Hematopoietic multipotent progenitor cell treated with erythropoietin and hydrocortisone succinate and interleukin-3 and kit ligand, for 15 days (in vitro differentiated cells): ENCODE measurements around the gene USB1.
A peak's percentile ranks its signal among the peaks of the same experiment; 100 is the strongest.

ENCODE experiments used
- DNase-seq: peaks from one replicate; pipeline ENCODE4 v3.0.0-alpha.2; 2015; ENCODE audit warnings: low spot score

Gene USB1, protein sequence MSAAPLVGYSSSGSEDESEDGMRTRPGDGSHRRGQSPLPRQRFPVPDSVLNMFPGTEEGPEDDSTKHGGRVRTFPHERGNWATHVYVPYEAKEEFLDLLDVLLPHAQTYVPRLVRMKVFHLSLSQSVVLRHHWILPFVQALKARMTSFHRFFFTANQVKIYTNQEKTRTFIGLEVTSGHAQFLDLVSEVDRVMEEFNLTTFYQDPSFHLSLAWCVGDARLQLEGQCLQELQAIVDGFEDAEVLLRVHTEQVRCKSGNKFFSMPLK

DNA sequence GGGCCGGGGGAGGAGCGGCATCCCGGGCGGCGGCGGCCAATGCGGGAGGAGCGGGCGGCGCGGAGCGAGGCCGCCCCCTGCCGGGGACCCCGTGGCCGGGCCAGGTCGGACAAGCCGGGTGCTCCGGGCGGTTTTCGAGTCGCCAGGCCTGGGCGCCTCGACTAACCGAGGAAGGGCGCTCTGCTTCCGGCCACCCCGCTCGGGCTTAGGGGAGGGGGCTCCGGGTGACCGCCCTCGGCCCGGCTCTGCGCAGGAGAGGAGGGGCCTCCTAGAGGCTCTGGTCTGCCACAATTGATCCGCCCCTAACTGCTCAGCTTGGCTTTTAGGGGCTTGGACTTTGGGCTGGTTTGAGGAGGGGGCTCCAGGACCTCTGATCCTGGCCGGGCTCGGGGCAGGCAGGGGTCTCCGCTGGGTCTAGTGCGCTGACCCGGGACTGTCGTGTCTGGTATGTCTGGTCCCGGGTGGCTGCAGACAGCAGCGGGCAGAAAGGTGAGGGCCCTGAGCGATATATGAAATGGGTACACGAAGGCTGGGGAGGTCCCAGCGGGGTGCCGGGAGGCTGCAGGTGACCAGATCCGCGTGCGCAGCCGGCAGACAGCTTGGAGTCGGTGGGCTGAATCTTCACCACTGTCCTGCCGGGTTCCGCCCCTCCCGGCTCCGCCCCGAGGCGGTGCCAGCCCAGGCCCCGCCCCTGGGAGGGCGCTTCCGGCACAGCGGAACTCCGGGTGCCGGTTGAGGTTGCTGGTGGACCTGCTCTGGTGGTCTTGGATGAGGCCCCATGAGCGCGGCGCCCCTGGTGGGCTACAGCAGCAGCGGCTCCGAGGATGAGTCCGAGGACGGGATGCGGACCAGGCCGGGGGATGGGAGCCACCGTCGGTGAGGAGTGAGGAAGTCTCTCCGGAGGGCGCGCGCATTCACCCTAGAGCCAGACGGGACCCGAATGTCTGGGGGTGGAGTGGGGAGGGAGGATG is at the start of gene USB1:
Gene USB1, plus strand, starts transcription at position 702 of the 971 bp plus-strand sequence. Its CDS starts 77 bp downstream, at position 779.
- DNase-seq, result peak; percentile 84

DNA sequence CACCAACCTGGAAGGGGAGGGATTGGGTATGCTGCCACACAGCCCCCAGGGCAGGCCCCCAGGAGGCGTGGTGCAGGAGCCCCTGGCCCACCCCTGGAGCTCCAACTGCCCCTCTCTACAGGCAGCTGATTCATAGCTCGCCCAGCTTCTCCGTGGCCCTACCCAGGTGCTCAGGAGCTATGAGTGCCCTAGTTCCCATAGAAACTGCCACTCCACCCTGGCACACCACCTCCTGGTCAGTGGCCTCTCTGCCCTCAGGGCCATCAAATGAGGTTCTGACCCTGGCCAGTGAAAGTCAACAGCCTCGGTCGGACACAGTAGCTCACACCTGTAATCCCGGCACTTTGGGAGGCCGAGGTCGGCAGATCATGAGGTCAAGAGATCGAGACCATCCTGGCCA is 48.3 kb upstream of the USB1 start:
- no peak for DNase-seq

DNA sequence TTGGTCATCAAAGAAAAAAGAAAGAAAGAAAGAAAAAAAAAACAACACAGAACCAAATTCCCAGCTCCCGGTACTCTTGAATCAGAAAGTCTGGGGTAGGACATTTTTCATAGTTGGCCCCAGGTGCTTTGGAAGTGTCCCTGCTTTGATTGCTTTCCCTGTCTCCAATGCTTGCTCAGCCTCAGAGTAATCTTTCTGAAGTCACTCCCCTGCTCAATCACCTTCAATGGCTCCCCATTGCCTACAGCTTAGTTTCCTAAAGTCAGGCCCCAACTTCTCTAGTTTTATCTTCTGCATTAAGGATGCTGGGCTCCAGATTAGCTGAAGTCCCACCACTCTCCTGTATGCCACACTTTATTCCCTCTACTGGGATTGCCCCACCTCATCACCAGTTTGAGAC is 47.4 kb upstream of the USB1 start:
- no peak for DNase-seq

DNA sequence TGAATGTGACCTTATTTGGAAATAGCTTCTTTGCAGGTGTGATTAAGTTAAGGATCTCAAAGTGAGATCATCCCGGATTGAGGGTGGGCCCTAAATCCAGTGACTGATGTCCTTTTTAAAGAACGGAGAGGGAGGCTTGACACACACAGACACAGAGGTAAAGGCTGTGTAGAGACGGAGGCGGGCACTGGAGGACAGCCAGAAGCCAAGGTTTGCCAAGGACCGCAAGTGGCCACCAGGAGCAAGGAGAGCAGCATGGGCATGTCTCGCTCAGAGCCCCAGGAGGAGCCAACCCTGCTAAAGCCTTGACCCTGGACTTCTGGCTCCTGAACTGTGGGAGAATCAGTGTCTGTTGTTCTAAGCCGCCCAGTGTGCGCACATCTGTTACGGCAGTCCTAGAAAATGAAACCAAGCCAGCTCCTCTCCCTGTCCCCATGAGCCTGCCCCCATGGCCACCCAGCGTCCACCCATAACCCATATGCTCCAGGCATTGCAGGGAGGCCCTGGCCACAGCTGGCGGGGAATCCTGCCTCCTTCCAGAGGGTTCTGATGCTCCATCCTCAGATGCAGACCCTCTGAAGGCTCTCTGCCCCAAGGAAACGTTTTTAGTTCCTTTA is 45.5 kb upstream of the USB1 start:
- DNase-seq, result no peak

DNA sequence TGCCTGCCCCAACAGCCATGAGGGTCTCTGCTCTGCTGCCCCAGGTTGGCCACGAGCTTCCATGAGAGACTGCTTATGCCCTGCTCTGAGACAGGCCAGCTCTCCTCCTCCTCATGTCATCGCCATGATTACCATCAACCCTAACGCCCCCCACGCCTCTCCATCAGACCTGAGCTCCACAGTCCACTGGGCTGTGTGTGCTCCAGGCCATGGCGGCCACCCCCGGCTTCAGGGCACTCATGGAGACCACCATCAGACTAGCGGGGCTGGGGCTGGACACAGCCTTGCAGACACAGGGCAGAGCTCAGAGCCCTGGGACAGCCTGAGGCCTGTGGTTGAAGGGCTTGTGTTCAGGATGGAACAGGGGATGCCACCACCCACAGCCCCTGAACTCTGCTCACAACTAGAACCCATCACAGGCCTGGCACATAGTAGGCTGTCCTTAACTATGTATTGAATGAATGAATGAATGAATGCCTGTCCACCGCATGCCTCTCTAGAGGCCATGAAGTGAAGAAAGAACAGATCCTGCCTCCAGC is 44.9 kb upstream of the USB1 start:
- no peak for DNase-seq

DNA sequence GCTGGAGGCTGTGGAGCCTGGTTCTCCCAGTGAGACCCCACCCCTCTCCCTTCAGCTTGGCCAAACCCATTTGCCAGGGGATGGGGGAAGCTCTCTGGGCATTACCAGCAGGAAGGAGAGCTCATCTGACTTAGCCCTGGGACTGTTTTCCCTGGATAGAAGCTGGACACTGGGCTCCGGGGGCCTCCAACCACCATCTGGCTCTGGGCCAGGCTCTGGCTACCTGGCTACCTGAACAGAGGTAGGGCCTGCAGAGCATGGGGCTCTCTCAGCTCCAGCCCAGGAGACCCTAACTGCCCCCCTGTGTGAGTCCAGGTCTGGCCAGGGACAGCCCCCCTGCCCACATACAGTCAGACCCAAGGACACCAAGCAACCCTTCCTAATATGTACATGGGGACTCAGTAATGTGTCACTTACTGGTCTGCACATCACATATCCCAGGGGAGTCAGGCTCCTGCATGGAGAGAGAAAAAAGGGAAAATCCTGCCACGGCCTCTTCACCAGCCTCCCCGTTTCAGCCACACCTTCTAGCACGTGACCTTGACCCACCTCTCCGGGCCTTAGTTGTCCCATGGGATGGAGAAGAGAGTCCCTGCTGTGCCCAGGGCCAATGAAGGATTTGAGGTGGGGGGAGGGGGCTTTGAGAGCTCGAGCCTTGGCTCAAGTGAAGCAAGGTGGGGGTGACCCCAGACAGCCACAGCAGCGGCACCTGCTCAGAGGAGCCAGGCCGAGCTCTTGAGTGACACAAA is 44.1 kb upstream of the USB1 start:
- no peak for DNase-seq

DNA sequence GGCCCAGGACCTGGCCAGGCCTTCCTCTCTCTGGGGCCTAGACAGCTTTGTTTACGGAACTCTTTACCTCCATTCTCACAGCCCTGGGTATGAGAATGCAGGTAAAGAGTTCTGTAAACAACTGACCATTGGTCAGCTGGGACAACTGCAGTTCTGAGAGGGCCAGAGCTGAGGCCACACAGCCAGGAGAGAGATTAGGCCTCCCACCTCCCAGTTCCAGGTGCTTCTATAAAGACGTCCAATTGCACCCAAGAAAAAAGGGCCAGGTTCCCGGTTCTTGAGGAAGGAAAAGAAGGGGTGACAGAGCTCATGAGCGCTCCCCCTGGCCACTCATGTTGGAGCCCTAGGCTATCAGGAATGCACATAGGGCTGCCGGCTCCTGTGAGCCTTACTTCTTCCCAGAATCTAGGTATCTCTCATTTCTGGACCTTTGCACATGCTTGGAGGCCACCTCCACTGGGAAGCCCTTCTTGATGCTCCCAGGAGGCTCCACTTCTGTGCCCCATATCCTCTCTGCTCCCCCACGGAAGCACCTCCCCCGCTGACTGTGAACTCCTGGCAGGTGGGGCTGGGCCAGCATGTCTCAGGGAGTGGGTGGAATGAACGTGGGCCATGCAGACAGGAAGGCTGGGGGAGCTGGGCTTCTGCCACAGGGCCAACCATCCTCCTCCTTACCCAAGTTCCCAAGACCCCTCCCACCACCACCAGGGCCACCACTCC is 43.4 kb upstream of the USB1 start:
- no peak for DNase-seq

DNA sequence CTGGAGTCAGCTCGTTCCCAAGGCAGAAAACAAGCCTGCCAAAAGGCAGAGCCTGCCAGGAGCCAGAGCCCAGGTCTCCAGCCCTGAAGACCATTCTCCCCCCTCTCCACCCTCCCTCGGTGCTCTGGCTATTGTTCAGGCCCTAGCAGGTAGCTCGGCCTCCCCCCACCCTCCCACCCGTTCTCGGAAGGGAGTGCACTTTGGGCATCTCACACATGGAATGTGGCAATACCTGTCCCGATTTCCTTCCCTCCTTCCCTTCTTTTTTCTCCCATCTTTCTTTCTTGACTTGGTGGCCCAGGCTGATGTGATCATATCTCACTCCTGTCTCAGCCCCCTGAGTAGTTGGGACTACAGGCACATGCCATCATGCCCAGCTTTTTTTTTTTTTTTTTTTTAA is 42.7 kb upstream of the USB1 start:
- no peak for DNase-seq

DNA sequence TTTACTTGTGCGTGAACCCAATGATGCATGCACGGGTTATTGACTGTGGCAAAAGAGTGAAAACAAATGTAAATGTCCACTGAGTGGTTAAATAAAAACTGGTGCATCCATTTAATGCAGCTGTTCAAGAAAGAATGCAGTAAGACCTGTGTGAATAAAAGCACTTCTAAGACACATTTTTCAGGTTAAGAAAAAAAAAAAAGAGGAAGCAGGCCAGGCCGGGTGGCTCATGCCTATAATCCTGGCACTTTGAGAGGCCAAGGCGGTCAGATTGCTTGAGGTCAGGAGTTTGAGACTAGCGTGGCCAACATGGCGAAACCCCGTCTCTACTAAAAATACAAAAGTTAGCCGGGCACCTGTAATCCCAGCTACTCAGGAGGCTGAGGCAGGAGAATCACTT is 42.1 kb upstream of the USB1 start:
- DNase-seq, result no peak

DNA sequence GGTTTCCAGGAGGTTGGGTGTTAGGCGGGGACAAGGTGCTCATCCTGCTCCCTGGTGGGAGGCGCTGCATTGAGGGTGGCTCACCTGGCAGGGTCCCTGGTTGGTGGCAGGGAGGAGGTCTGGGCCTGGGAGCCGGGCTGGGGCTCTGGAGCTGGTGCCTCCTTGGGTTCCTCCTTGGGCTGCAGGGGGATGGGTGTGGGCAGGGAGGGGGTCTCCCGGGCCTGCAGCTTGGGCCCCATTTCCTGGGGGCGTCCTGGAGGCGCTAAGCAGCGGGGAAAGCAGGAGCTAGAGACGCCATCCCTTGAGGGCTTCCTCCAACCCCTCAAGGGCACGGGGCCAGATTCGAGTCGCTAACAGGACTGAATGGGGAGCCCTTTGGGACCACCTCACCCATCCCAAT is 41.4 kb upstream of the USB1 start:
- no peak for DNase-seq

DNA sequence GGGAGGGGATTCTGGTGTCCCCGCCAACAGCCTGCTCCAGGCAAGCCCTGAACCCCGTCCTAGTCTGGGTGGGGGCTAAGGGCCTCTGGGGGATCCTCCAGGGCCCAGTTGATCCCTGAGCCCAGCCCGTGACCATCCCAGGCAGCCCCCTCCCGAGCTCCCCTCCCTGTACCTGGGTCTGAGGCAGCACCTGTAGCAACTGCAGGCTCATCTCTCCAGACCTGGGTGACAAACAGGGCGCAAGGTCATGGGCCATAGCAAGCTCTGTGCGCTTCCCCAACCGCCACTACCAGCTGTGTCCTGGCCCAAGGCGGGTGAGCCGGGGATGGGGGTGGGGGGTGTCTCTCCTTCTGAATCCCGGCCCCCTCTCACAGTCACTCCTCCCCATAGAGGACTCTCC is 40.9 kb upstream of the USB1 start:
- no peak for DNase-seq

DNA sequence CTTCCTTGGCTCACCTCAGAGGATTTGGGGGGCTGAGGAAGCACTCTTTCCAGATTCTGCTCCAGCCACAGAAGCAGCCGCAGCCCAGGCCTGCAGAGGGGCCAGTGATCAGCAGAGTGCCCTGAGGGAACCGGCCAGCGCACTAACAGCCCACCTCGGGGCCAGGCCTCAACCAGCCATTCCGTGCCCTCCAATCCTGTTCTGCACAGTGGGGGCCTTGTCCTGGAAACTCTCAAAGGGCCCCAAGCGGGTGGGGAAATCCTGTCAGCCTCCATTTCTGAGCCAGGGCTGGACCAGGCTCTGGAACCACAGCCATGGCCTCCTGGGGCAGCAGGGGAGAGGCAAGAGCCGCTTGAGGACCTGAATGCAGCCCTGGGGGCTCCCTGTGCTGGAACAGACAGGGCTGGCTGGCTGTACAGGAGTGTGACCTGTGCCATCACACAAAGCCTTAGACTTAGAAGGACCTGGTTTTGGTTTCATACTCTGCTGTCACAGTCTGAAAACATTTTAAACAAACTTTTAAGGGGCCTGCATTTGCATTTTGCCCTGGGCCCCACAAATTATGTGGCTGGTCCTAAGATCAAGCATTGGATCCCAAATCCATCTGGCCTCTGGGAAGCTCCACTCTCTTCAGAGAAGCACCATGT is 40.3 kb upstream of the USB1 start:
- DNase-seq, result no peak

DNA sequence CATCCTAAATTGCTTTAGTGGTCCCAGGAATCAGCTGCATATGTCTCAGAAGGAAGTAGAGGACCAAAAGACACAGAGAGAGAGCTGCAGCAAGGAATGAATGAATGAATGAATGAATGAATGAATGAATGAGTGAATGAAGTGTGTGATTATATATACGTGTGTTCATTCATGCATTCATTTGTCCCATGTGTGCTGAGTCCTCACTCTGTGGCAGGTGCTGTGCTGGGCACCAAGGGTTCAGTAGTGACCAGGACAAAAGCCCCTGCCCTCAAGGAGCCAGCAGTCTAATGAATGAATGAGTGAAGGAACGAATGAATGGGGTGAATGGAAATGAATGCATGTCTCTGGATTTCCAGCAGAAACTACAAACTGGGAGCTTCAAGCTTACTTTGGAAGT is 39.7 kb upstream of the USB1 start:
- DNase-seq, result no peak

DNA sequence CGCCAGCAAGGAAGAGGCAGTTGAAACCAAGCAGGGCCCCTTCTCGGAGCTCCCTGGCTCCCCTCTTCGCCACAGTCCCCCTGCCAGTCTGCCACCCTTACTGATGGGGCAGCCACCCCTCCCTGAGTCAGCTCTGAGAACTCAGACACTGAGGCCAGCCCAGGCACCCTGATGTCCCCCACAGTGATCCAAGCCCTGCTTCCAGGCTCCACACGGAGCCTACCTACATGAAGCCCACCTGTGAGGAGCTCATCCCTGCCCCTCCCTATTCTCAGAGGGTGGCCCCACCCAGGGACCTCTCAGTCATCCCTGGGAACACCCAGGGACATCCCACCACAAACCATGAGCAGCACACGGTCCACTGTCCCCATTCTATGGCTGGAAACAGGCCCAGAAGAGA is 39.2 kb upstream of the USB1 start:
- DNase-seq, result no peak

DNA sequence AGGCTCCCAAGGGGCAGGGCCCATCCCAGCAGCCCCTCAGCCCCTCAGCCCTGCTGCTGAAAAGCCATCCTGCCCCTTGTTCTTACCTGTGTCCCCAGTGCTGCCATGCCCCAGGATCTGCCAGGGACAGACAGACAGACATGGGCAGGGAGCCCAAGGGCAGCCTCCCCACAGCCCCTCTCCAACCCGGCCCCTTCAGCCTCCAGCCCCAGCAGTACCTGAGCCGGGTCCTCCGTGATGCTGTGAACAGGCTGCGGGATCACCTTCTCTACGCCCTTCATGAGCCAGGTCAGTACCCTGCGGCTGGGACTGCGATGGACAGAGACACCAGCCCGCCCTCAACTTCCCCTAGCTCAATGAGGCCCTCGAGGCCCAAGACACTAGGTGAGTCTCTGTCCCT is 38.5 kb upstream of the USB1 start:
- no peak for DNase-seq

DNA sequence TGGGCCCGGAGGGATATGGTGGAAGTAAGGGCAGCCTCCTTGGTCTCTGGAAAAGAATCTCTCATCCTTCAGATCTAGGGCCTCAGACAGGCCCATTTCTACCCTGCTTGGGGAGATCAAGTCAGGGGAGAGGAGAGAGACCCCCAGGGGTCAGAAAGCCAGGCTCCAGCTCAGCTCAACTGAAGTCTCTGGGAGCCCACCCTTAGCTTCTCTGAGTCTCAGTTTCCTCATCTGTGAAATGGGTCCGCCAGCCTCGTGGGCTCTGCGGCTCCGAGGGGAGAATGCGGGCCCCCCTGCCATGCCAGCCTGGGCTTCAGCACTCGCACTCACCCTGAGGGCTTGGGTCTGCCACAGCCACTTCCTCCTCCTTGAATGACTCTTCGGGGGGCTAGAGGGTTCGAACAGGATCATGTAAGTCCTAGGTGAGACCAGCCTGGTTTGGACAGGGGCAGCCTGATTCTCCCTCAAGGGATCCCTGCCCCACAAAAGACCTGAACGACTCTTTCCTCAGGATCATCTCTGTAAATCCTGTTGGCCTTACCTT is 37.0 kb upstream of the USB1 start:
- DNase-seq, result no peak

DNA sequence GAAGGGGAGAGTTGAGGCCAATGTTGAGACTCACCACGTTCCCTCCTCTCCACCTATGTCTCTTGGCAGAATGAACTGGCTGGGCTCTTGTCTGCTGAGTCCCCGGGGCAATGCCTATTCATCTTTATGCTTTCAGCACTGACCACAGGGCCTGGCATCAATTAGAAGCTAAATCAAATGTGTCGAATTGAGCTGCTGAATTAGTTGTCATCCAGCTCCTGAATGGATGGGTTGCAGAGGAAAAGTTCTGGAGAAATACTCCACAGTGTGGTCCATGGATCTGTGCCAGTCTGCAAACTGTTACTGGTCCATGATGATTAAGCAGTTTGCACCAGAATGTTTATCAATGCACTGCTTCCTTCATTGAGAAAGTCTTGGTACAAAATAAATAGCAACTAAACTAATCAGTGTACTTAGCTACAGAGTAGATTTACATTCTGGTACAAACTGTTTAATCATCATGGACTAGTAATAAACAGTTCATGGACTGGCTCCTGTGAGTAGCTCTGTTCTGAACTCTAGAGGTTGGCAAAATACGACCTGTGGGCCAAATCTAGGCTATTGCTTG is 34.9 kb upstream of the USB1 start:
- DNase-seq, result no peak

DNA sequence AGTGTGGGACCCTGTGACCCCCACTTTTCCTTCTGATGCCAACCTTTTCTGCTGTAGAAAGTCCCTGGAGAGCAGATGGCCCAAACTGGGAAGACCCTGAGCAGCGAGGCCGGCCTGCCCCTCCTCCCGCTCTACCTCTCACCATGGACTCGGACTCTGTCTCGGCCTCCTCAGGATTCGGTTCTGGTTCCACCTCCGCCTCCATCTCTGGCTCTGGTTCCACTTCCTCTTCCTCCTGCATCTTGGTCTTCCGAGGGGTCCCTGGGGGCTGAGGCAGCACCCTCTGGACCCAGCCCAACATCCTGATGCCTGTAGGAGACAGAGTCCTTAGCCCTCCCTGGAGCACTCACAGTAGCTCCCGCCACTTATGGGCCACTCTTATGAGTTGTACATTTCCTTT is 34.2 kb upstream of the USB1 start:
- DNase-seq, result no peak

DNA sequence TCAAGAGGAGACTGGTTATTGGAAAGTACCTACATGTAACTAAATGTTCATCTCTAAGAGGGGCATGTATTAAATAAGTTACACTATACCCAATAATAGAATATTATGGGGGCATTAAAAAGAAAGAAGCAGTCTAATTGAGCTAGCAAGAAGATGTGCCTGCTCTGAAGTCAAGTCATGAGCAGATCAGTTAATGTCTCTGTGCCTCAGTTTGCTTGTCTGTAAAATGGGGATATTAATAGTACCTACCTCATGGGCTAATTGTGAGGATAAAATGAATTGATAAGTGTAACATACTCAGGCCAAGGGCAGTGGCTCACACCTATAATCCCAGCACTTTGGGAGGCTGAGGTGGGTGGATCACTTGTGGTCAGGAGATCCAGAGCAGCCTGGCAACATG is 33.3 kb upstream of the USB1 start:
- no peak for DNase-seq

DNA sequence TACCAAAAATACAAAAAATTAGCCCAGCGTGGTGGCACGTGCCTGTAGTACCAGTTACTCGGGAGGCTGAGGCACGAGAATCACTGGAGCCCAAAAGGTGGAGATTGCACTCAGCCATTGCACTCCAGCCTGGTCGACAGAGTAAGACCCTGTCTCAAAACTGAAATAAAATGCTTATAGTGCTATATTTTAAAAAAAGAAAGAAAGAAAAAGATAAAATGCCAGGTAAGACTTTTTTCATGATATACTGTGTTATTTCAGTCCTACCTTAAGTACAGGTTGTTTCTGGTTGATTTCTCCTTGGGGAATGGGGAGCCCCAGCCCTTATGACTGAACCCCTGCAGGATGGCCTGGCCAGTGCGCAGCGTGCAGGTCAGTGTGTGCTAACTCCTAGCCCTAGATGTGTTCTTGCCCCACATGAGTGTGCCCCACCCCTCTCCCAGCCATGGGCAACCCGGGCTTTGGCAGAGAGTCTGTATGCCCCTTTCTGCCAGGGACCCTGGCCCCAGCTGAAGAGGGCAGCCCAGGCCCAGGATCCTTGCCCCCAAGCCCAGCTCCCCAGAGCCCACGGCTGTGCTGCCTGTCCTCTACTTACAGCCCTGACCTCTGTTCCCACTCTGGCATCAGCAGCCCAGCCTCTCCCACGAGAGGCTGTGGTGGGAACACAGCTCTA is 31.6 kb upstream of the USB1 start:
- no peak for DNase-seq
